Upper lobe of left lung (tissue), 4 donors: Measurements from ENCODE around the gene TYW5.

Source experiments
- CTCF ChIP-seq, 6 experiments: fragments of 450-650 bp in 4 of 6; fragments of 200-600 bp in 2 of 6; sonication (generic) in 2 of 6; IDR thresholded peaks; one replicate each; pipeline ENCODE4 v1.5.1; 2016 to 2019; ENCODE audit warnings: antibody characterized with exemption in 6 of 6
- EP300 ChIP-seq, 4 donors: sonication (generic); formaldehyde crosslinking; IDR thresholded peaks; one replicate each; pipeline ENCODE4 v1.5.1; 2017; ENCODE audit warnings: antibody characterized with exemption in 4 of 4, control low read depth in 2 of 4
- POLR2AphosphoS5 ChIP-seq, 2 donors: sonication (generic); formaldehyde crosslinking; IDR thresholded peaks; one replicate each; pipeline ENCODE4 v1.5.1; 2017; ENCODE audit warnings: antibody characterized with exemption in 2 of 2

GRCh38 chr2:199911052-199911876 lies 44.0 kb downstream of the TYW5 start, which contains the start of gene C2orf69:
- TF ChIP-seq CTCF (IDR thresholded peaks at IDR 0.05) (peak in 2 of 6 experiments; percentile 9 to 32), EP300 (IDR thresholded peaks at IDR 0.05) (no peak), POLR2AphosphoS5 (IDR thresholded peaks at IDR 0.05) (peak; percentile 45 to 85)
